HG03575 (cell line): ENCODE results near the gene CENPM.

ENCODE experiments used
- ATAC-seq: cut with Tn5 transposase; IDR thresholded peaks from one replicate; pipeline ENCODE4 v1.9.1; 2021; ENCODE audit not compliant: unreplicated experiment, insufficient number of reproducible peaks, low FRiP score; ENCODE audit errors: extremely low read depth

Gene CENPM

DNA sequence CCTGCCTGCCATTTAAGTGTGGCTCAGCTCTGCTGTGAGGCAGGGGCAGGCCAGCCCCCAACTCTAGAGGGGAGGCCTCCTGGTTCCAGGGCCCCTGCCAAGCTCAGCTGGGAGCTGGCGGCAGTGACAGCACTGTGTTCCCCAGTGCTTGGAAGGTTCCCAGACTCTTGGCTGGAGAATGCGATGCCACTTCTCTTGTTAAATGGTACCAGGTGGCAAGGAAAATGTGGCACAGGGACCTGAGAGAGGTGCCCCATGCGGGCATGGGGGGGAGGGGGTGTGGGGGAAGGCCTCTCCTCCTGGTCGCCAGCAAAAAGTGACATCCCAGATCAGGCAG is 12.0 kb downstream of the CENPM start:
- ATAC-seq, result no peak

DNA sequence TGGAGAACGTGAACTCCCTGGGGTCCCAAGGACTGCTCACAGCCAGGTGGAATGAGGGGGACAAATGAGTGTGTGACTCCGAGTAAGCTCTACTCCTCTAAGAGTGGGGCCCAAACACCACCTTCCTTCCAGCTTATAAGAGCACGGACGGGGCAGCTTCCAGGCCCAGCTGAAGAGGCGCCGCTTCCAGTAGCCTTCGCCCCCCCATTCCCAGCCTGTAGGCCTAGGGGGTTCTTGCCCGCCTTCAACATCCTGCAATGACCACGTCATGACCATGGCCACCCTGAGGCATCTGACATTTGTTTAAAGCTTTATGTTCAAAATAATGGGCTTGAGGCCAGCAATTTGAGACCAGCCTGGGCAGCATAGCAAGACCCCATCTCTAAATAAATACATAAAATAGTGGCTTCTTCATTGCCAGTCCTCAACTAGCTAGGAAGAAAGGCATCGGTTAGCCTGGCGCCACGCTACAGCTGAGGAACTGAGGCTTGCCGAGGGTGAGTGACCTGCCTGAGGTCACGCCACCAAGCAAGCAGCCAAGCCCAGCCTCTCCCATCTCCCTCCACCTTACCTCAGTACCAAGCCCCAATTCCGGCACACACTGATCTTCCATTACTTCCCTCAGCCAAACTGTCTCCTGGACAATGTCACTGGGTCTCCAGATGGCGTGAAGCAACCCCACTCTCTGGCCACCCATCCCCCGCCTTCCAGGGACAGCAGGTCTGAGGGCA is 12.5 kb downstream of the CENPM start:
- ATAC-seq, result no peak

GRCh38 chr22:41933411-41934177 is 13.4 kb downstream of the CENPM start:
- ATAC-seq, result no peak

DNA sequence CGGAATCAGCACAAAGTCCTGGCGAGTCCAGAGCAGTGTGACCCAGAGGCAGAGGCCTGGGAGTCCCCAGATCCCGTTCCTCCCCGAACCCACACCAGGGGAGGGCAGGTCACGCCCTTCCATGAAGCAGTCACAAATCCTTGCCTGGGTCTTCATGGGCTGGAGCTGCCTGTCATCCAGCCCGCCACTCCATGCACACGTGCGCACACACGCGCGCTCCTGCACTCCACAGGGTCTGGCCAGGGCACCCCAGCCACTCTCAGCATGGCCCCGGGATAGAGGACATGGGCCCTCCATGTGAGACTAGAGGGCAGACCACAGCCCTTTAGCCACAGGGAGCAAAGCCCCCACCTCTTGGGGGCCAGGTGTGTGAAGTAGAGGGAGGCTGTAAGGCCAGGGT is 14.6 kb downstream of the CENPM start:
- ATAC-seq, result no peak

DNA sequence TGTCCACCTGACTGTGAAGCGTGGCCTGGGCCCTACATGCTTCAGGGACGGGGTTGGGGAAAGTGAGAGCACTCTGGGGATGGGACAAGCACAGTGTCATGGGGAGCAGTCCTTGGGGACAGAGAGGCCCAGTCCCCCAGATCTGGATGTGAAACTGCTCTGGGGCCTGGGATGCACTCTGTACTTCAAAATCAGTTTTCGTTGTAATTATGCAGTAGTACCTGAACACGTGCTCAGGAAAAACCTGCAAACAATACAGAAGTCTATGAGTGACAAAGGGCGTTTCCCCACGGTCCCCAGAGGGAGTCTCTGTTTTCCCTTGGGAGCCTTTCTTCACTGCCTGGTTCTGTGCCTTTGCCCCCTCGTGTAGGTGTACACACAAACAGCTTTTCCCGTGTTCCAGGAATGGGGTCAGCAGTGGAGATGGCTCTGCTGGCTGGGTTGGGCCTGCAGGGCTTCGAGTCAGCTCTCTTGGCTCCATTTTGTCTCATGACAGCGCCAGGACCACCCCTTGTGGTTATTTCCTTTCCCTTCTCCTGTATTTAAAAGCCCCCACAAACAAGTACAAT is 15.2 kb downstream of the CENPM start:
- no peak for ATAC-seq

GRCh38 chr22:41929418-41929810 is 17.5 kb downstream of the CENPM start:
- ATAC-seq, result no peak

- ATAC-seq, result no peak
Measured at GRCh38 chr22:41928593-41929417, 18.1 kb downstream of the CENPM start.

- ATAC-seq, result no peak
Measured at GRCh38 chr22:41927813-41928212, 19.1 kb downstream of the CENPM start.

DNA sequence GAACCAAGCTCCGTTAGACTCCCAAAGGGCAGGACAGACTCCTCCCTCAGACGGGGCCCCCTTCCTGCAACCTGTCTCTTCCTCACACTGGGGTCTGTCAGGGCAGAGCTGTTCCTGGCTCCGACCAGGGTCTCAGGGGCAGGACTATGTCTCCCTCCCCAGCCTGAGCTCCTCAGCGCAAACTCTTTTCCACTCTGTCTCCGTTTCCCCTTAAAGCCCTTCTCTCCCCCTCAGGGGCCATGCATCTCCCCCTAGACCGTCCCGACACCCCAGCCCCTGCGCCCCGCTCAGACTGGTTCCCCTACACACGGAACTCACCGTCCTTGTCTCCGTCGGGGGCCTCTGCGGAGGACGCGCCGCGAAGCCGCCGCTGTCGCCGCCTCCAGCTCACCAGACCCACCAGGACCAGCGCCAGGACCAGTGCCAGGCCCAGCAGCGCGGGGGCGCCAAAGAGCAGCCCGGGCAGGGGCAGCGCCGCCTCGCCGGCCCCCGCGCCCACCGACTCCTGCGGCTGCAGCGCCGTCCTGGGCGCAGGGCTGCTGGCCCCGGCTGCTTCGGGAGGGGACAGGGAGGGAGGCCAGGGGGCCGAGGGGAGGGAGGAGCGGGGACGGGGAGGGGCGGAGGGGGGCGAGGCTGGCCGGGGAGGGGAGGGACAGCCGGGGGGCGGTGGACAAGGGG is 21.0 kb downstream of the CENPM start:
- ATAC-seq, result no peak

DNA sequence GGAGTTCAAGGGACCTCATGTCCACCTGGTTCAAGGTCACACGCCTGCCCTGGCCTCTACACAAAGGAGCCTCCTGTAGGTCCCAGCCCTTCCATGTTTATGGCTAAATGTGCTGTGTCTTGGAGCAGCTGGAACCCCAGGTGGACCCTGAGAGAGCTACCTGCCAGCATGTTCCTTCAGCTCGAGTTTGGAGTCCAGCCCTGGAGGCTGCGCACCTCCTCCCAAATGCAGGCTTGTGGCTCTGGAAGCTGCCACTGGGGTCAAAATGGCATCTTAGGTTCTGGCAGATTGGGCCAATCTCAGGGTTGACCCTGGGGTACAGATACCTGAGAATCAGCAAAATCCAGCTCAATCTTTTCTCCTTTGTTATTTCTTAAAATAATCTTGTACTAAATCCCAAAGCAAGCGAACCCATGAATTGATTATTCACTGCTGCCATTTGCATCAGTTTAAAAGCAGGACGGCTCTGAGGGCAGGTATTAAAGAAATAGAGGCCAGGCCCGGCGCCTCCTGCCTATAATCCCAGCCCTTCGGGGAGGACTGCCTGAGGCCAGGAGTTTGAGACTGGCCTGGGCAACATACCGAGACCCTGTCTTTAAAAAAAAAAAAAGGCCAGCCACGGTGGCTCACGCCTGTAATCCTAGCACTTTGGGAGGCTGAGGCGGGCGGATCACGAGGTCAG is 23.2 kb downstream of the CENPM start:
- no peak for ATAC-seq

DNA sequence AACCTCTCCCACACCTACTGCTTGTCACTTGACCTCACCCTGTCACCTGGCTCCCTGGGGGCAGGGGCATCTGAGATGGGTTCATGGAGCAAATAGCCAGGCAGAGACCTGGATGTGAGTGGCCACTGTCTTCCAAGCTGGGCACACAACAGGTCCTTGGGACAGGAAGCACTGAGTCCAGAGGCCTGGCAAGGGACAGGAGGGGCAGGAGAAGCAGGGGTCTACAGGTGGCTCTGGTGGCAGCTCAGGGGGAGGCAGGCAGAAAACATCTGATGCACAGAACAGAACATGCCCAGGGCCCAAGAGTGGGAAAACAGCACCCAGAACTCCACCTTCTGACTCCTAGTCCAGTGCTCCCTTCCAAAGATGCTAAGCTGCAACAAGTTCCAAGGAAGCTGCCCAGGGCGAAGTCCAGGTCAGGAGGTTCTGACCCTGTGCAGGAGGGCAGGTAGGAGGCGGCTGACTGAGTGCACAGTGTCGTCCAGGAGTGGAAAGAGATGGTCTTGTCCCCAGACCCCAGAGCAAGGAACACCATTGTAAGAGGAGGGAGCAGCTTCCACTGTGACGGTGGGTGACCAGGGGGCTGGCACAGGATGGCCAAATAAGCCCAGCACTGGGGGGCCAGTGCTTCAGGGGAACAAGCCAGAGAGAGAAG is 23.9 kb downstream of the CENPM start:
- ATAC-seq, result no peak

- ATAC-seq, result no peak
Measured at GRCh38 chr22:41922328-41922727, 24.6 kb downstream of the CENPM start.

DNA sequence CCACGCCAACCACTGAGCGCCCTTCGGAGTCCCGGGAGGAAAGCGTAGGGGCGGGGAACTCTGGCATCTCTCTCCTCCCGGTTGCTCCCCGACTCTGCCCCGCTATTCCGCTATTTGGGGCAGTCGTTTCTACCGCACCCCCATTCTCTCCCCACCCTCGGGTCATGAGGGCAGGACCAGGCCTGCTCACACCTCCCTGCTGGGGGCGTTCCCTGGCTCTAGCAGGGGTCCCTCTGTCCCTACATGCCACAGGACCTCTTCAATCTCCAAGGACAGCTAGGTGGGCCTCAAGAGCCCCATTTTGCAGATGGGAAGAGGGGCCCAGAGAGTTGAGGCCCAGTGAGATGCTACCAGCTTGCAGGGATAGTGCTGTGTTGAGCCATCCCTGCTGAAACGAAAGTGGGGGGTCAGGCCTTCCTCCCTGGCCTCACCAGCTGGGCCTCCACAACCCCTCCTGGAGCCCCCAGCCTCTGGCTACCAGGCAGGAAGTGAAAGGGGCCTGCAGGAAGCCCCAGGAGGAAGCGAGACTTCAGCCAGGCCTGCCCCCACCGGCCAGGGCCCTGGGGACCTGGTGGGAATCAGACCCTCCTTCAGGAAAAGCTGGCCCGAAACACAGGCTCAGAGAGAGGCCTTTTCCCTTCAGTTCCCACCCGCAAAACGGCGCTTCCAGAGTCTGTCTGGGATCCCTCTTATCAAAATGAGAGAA is 26.5 kb downstream of the CENPM start:
- no peak for ATAC-seq

- no peak for ATAC-seq
Measured at GRCh38 chr22:41919357-41920224, 27.4 kb downstream of the CENPM start.

DNA sequence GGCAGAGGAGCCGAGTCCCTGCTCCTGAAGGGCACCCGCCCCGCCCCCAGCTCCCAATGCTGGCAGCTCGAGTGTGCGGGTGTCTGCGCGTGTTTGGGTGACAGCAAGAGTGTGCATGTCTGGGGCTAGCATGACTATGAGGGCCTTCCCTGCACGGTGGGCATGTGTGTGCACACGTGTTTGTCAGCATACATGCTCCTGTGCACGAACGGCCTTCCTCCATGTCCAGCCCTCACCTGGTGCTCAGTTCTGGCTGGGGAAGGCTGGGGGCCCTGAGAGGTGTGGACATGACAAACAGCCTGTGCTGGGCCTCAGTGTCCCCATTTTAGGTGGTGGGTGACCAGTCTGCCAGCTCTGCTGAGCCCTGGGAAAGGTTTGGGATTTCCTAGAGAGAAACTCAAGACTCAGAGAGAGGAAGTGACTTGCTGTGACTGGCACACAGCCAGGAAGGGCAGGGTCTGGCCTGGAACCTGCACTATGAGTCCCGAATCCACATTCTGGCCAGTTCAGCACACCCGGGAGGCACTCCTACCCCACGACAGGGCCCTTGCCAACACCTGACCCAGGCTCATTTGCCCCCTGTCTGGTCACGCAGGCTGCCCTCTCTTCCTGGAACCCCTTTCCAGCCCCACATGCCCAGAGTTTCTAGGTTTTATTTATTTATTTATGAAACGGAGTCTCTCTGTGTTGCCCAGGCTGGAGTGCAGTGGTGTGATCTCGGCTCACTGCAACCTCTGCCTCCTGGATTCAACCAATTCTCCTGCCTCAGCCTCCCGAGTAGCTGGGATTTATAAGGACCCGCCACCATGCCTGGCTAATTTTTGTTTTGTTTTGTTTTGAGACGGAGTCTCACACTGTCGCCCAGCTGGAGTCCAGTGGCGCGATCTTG is 28.8 kb downstream of the CENPM start:
- no peak for ATAC-seq
